Activated T-cell treated with anti-CD3 and anti-CD28 coated beads for 48 hours (primary cell): ENCODE measurements around the gene CARM1.

Experiments used
- DNase-seq: peaks from one replicate; pipeline ENCODE4 v3.0.0-alpha.2; 2020; ENCODE audit warnings: low read depth

The CARM1 gene

DNA sequence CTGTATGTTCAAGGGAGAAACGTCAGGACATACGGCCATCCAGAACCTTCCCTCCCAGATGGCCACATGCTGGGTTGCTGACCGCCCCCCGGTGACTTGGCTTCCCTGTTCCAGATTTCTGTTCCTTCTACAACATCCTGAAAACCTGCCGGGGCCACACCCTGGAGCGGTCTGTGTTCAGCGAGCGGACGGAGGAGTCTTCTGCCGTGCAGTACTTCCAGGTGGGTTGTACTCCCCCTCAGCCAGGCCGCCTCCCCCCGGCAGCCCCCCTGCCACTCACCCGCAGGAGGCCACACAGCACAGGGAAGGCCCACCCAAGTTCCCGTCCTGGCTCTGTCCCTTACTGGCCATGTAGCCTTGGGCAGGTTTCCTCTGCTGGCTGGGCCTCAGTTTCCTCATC is 36.6 kb downstream of the CARM1 start:
- no peak for DNase-seq

DNA sequence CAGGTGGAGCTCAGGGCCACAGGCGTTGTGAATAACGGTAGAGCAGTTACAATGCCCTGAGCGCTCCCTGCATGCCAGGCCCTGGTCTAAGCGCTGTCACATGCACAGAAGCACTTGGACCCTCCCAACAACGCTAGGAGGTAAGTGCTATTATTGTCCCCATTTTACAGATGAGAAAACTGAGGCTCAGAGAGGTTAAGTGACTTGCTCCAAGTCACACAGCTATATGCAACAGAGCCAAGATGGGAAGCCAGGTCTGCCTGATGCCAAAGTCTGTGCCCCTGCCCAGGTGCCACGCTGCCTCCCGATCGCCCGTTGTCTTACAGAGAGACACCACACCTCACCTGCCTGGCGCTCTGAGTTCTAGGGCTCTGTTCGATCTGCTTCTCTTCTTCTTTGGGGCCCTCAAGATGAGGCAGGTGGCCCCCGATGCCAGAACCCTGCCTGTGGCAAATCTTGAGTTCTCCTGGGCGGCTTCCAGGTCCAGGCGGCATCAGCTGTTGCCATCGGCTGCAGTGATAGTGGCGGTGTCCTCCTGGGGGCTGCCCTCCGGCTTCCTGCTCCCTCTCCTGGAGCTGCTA is 37.1 kb downstream of the CARM1 start:
- no peak for DNase-seq

DNA sequence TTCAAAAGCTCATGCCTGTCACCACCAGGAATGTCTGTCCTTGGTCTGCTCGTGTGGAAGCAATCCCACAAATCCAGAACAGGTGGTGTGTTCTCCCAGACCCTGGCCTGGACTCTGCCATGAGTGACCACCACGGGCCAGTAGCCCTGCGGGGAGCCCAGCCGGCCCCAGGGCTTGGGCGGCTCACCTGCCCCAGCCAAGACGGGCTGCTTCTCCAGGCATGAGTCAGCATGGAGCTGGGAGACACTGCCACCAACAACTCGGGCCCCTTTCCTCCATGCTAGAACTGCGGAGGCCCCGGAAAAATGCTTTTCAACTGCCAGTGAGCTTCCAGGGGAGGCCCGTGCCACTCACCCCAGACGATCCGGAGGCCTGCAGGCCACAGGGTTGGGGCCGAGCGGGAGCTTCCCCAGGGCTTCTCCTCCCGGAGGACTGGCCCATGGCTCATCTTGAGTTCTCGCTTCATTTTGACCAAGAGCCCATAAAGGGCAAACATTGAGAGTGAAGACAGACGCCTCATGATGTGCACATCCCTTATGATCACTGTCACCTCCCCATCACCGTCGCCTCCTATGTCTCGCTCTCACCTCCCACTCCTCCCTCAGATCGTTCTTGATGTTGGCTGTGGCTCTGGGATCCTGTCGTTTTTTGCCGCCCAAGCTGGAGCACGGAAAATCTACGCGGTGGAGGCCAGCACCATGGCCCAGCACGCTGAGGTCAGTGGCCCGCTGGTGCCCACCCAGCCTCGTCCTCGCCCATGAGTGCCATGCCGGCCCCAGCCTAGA is 40.4 kb downstream of the CARM1 start:
- DNase-seq, result no peak

DNA sequence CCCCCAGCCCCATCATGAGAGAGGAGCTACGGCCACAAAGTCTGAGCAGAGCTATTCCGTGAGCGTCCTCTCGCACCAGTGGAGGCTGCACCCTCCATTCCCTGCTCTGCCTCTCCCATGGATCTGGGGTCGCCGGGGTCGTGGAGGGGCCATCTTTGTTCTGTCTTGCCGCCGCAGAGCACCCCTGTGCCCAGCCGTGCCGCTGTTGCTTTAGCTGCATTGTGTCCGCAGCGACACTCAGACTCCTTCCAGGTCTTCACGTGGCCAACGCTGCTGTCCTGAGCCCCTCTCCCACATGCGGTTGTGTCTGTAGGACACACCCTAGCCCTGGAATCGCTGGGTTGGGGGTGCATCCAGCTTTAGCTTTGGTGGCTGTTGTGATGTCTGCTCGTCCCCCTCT is 41.3 kb downstream of the CARM1 start:
- DNase-seq, result no peak

DNA sequence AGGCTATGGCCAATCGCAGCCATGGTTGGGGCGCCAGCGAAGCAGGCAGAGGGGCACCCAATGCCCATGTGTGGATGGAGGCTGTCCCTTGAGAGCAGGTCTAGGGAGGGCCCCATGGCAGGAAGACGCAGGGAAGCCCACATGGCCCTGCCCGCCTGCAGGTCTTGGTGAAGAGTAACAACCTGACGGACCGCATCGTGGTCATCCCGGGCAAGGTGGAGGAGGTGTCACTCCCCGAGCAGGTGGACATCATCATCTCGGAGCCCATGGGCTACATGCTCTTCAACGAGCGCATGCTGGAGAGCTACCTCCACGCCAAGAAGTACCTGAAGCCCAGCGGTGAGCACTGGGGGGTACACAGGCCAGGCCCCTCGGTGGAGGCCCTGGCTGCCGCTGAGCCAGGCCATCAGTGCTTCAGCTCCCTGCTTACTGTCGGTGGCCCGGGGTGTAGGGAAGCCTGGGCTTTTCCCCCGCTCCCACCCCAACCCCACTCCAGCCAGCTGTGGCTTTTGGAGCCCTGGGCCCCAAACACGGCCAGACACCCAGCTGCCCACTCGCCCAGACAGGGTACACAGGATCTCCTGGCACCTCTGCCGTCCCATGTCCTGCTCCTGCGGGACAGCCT is 42.5 kb downstream of the CARM1 start:
- no peak for DNase-seq

DNA sequence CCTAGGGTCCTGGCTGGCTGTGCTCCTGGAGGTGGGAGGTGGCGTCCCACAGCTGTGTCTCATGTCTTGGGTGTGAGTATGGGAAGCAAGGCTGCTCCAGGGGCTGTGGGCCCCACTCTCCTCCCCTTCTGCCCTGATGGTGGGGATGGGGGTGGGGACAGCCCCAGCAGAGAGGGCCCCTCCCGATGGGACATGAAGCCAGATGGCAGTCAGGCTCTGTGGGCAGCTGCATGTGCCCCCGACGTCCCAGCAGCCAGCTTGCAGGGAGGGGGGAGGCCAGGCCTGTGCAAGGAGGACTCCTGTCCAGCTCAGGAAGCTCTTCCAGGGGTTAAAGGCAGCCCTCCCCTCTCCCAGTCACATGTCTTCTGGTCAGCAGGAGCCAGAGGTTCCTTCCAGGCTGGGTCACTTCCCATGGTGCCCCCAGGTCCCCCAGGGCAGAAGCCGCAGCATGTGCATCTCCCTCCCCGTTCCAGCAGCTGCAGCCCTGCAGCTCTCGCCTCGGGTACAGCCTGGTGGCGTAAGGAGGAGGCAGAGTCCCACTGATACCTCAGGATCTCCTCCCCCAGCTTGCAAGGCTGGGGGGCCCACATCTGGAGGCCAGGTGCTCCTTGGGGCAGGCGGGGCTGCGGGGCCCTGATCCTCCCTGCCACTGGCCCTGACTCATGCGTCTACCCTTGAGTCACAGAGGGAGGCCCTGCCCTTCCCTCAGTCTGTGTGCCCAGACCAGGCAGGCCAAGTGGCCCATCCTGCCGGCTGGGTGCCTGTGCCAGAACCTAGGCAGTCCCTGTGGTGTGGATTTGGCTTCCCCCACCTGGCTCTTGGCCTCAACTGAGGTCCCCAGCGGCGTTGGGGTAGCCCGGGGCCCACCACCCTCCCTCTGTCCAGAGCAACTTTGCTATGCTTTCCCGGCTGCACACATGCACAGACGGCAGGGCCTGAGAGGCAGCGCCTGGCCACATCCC is 44.1 kb downstream of the CARM1 start:
- no peak for DNase-seq

DNA sequence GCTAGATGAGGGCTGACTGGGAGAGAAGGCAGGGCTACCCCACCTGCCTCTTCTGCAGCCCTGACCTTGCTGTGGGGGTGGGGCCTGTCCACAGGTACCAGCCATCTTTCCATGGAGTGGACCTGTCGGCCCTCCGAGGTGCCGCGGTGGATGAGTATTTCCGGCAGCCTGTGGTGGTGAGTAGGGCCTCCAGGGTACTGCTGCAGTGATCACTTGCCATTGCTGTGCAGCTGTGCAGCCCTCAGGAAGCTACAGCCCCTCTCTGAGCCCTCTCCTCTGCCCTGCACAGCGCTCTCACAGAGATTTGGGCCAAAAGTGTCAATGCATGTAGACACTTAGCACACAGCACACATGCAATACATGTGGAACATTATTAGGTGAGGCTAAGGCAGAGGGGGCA is 45.2 kb downstream of the CARM1 start:
- no peak for DNase-seq

DNA sequence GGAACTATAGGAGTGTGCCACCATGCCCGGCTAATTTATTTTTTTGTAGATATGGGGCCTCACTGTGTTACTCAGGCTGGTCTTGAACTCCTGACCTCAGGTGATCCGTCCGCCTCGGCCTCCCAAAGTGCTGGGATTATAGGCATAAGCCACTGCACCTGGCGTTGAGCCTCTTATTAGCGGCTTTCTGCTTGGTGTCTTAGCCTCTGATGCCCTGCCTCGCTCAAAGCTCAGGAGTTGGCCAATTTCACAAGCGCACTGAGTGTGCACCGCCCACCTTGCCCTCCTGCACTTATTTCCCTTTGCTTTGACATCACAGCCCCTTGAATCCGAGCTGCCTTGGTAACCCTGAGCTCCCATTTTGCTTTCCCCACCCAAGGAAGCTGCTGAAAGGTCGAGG is 47.0 kb downstream of the CARM1 start:
- no peak for DNase-seq

DNA sequence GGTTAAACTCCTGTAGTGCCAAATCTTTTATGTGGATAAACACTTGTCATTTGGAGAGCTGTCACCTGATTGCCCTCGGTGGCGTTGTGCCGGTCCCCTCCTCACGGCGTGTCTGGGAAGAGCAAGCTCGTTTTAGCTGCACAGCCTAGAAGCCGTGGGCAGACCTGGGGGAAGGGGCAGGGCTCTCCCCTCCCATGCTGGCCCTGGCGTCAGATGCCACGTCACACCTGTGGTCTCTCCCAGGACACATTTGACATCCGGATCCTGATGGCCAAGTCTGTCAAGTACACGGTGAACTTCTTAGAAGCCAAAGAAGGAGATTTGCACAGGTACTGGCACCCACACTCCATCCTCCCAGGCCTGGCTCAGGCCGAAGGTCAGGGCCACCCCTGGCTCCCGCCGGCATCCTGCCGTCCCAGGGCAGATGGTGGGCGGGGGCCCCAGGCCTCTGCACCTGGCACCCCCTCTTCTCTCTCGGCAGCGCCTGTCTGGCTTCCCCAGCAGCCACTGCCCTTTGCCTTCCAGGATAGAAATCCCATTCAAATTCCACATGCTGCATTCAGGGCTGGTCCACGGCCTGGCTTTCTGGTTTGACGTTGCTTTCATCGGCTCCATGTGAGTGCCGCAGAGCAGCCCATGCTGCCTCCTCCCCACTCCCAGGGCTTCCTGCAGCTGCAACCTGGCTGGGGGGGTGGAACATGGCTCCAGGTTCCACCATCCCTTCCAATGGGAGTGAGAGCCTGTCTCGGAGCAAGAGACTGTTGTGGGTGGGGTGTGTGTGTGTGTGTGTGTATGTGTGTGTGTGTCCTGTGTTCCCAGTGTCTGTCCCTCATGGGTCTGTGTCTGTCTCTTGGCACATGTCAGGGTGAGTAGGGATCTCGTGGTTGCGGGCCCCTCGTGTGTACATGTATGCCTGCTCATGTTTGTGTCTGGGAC is 48.3 kb downstream of the CARM1 start:
- DNase-seq, result no peak

DNA sequence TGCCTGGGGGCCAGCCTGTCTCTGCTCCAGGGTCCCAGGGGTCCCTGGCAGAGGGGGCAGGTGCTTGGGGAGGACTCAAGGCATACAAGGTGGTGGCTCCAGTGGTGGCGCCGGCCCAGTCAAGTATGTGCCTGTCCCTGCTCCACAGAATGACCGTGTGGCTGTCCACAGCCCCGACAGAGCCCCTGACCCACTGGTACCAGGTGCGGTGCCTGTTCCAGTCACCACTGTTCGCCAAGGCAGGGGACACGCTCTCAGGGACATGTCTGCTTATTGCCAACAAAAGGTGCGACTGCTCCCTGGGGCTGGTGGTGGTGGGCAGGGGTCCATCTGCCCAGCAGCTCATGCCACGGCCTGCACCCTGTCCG is 48.9 kb downstream of the CARM1 start:
- no peak for DNase-seq

DNA sequence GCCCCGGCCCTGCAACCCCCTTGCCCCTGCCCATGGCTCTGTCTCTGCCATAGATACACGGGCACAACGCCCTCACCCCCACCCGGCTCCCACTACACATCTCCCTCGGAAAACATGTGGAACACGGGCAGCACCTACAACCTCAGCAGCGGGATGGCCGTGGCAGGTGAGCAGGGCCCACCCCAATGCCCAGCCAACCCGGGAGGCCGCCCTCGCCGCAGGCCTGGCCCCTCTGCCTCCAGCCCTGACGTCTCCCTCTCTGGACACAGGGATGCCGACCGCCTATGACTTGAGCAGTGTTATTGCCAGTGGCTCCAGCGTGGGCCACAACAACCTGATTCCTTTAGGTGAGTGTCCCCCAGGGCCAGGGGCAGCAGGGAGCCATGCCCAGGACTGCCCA is 49.4 kb downstream of the CARM1 start:
- DNase-seq, result no peak

DNA sequence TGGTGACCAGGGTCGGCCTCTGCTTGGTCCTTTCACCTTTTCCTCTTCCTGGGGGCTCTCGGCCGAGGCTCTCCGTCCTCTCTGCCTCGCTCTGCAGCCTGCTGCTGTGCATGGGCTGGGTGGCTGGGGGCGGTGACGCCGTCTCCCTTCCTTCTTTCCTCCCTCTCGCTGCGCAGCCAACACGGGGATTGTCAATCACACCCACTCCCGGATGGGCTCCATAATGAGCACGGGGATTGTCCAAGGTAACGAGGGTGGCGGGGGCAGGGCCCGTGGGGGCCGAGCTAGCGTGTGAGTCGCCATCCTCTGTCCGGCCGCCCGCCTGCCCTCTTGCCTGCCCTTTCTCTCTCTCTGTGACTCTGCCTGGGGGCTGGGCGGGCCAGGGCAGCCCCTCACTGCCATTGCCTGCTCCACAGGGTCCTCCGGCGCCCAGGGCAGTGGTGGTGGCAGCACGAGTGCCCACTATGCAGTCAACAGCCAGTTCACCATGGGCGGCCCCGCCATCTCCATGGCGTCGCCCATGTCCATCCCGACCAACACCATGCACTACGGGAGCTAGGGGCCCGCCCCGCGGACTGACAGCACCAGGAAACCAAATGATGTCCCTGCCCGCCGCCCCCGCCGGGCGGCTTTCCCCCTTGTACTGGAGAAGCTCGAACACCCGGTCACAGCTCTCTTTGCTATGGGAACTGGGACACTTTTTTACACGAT is 50.0 kb downstream of the CARM1 start:
- no peak for DNase-seq

DNA sequence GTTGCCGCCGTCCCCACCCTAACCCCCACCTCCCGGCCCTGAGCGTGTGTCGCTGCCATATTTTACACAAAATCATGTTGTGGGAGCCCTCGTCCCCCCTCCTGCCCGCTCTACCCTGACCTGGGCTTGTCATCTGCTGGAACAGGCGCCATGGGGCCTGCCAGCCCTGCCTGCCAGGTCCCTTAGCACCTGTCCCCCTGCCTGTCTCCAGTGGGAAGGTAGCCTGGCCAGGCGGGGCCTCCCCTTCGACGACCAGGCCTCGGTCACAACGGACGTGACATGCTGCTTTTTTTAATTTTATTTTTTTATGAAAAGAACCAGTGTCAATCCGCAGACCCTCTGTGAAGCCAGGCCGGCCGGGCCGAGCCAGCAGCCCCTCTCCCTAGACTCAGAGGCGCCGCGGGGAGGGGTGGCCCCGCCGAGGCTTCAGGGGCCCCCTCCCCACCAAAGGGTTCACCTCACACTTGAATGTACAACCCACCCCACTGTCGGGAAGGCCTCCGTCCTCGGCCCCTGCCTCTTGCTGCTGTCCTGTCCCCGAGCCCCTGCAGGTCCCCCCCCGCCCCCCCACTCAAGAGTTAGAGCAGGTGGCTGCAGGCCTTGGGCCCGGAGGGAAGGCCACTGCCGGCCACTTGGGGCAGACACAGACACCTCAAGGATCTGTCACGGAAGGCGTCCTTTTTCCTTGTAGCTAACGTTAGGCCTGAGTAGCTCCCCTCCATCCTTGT is 50.7 kb downstream of the CARM1 start:
- no peak for DNase-seq

DNA sequence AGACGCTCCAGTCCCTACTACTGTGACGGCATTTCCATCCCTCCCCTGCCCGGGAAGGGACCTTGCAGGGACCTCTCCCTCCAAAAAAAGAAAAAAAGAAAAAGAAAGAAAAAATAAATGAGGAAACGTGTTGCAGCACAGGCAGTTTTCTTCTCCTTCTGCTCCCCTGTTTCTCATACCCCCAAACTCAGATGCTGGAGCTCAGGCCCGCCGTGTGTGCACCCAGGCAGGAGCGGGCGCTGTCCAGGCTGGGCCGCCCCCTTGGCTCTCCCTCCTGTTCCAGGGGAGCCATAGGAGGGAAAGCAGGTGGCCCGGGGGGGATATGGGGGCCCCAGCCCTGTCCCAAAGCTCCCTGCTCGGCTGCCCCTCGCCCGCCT is 51.3 kb downstream of the CARM1 start:
- DNase-seq, result no peak

DNA sequence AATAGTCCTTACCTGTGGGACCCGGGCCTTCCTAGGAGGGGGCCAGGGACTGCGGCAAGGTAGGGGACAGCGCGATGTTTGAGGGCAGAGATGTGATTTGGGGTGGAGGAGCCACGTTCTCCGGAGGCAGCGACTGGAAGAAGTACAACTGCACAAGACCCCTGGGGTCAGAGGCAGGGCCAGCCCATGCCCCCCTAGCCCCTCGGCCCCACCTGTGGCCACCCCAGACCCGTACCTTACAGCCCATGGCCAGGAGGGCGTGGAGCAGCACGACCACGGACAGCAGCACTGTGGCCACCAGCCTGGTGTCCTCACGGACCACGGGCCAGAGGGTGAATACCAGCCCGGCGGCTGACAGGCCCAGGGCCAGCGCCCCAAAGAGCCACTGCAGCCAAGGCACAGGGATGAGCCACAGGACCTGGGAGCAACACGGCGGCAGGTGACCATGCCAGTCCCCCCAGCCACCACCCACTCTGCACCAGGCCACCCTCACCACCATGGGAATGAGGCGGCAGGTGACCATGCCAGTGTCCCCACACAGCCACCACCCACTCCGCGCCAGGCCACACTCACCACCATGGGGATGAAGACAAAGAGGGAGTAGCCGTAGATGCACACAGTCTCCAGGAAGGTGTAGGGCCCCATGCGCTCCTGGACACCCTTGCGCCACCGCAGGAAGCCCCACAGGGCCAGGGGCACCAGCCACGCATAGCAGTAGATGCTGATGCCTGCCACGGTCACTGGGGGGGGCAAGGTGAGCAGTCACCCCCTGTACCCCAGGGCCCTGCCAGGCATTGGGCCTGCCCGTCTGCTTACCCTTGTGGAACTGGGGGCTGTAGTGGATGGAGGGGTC is 52.1 kb downstream of the CARM1 start:
- DNase-seq, result no peak

DNA sequence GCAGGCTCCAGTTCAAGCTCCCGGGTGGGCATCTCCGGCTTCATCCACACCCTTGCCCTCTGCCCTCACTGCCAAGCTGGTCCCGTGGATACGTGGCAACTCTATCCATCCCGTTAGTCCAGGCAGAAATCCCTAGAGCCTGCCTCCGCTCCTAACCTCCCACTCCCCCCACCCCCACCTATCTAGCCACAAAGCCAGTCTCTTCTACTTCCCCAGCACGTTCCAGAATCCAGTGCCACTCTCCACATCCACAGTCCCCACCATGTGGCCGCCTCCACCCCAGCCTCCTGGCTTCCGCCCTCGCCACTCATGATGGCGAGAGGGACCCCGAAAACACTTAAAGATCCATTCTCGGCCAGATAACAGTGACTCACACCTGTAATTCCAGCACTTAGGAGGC is 53.2 kb downstream of the CARM1 start:
- no peak for DNase-seq

DNA sequence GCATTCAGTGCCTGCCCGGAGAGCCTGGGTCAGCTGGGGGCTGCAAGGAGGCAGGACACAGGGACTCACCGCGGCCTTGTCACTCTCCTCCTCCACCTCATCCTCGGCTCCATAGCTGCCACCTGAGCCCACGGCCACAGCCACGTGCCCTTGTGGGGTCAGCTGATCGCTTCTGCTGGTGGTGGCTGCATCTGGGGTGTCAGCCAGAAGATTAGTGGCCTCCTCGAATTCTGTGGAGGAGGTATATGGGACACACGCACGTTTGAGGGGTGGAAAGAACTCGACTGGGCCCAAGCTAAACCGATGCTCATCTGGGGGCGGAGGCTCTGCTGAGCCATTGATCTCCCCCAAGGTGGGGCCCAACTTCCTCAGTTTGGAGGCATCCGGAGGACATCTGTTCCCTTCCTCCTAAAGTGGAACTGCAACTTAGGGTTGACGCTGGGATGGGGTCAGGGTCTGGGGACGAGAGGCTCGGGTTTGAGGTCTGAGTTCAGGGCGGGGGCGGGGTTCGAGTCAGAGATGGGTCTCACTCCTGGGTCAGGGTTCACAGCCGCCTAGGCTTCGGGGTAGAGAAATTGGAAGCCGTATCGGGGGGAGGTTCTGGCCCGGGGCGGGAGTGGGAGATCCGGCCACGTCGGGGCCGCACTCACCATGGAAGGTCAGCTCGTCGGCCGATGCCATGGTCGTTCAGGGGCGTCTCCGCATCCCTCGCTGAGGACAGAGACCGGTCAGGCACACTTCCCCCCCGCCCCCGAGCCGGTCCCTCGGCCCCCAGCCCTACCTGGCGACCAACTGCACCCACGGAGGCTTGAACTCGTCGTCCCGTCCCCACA is 56.6 kb downstream of the CARM1 start:
- no peak for DNase-seq
